HEK293T (cell line): ENCODE results near the gene MXRA5.

Source experiments
- CTBP1 ChIP-seq: fragments of 450-650 bp; IDR thresholded peaks from 2 replicates; pipeline ENCODE4 v1.6.1; 2016; ENCODE audit warnings: borderline replicate concordance
- FOXA1 ChIP-seq: fragments of 450-650 bp; IDR thresholded peaks from 2 replicates; pipeline ENCODE4 v1.6.1; 2016; ENCODE audit warnings: mild to moderate bottlenecking
- FOXM1 ChIP-seq: fragments of 450-650 bp; IDR thresholded peaks from 2 replicates; pipeline ENCODE4 v1.6.1; 2017; ENCODE audit warnings: mild to moderate bottlenecking, borderline replicate concordance
- SP1 ChIP-seq: fragments of 450-650 bp; IDR thresholded peaks from 2 replicates; pipeline ENCODE4 v1.6.1; 2017
- SUZ12 ChIP-seq: fragments of 450-650 bp; IDR thresholded peaks from 2 replicates; pipeline ENCODE4 v1.6.1; 2016; ENCODE audit warnings: mild to moderate bottlenecking

DNA sequence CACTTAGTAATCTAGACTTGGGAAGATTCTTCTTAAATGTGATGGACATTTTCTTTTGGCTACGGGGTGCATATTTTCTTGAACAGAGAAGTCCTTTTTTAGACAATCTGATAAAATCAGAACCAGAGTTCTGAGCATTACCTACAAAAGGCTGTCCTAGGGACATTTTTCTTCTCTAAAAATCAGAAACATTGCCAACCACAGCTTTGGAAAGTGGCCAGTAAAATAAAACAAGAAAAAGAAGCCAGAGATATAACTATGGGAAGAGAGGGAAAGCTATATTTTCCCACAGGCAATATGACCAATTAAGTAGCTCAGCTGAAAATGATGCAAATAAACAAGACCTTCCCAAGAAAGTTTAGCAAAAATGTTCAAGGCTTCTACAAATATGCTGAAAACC is 55.9 kb downstream of the MXRA5 start:
- TF ChIP-seq SP1 (no peak), SUZ12 (no peak), FOXM1 (no peak), FOXA1 (no peak), CTBP1 (no peak)
